ENCODE data around the gene TSEN54.

TSEN54 gene

DNA sequence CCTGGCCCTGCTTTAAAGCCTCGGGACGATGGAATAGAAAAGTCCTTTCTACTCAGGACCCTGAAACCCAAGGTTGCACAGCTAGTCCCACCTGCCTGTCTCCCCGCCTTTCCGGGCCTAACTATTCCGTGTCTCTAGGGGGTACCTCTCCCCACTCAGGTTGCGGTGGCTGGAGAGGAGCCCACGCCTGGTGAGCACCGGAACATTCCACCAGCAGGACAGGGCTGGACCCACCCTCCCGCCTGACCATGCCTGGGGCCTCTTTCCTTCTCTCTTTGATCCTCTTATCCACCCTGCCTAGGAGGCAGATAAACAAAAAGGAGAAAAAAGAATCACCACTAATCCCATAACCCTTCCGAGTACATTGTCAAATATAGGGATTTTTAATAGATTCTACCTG, 20.0 kb downstream of the TSEN54 start:
- DNase-seq (ENCODE audit: insufficient read length, low spot score) (no peak), FAIRE-seq (no peak)

DNA sequence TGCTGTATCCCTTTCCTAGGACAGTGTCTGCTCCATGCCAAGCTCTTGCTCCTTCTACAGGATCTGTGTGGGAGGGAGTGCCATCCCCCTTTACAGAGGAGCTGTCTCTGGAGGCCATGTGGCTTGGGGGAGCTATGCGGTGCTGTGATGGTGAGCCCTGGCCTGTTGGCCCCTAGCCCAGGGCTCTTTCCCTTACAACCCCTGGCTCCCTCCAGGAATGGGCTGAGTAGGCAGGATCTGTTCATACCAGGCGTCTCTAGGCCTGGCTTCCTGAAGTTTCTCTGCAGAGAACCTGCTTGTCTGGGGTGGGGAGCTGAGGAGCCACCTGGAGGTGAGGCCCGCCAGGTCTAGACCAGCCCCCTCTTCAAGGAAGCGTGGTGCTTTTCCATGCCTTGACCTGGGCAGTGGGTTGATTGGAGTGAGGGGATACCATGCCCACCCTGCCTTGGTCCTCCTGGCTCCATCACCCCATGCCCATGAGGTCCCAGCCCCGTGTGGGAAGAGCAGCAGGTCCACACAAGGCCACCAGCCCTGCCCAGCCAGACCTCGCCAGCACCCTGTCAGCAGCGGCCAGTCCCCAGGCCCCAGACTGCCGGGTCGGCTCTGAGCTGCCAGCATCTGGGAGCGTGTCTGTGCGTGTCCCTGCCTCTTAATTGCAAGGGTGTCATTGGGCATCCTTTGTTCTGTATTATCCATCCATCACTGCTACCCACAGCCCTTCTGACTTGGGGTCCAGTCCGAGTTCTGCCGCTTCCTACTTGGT, 23.8 kb downstream of the TSEN54 start:
- FAIRE-seq: no peak
- no peak for DNase-seq (ENCODE audit: insufficient read length, low spot score)

DNA sequence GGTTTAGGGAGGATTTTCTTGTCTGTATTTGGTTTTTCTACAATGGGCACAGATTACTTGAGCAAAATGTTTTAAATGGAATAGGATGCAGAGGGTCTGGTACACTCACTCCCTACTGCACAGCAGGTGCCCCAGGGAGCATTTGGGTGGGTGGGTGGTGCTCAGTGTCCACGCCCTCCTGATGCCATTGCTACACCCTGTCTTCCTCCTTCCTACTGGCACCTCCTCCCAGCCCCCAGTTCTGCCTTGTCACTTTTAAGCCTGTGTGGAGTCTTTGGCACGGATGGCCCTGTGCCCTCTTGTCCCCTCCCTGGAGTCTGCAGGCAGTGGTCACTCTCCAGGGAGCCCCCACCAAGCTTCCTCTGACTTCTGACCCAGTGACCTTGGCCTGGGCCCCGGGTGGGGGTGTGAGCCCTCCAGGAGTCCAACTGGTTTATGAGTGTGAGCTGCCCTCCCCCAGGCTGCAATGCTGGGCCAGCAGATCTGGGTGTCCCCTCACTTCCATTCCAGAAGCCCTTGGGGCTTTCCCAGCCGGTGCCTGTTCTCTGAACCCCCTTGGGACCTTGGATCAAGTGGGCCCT, 24.7 kb downstream of the TSEN54 start:
- FAIRE-seq: no peak

DNA sequence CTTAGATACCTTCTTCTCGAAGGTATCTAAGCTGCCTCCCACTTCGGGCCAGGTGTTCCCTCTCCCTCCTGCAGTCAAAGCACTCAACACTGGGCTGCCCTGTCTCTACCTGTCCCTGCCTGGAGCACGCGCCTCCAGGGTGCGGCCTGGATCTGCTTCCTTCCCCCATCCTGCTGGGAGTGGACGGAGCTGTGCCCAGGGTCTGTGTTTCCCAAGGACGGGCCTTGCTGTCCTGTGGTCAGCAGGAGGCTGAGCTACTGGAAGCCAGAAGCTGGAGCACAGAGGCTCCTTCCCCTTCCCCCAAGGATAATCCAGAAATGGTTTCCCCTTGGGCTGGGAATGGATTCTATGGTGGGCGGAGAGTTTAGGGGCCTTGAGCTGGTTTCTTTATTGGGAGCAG, 25.9 kb downstream of the TSEN54 start:
- no peak for FAIRE-seq

More for the DNA sequence above, 24.7 kb downstream of the TSEN54 start:
- no peak for DNase-seq (ENCODE audit: insufficient read length, low spot score)

DNA sequence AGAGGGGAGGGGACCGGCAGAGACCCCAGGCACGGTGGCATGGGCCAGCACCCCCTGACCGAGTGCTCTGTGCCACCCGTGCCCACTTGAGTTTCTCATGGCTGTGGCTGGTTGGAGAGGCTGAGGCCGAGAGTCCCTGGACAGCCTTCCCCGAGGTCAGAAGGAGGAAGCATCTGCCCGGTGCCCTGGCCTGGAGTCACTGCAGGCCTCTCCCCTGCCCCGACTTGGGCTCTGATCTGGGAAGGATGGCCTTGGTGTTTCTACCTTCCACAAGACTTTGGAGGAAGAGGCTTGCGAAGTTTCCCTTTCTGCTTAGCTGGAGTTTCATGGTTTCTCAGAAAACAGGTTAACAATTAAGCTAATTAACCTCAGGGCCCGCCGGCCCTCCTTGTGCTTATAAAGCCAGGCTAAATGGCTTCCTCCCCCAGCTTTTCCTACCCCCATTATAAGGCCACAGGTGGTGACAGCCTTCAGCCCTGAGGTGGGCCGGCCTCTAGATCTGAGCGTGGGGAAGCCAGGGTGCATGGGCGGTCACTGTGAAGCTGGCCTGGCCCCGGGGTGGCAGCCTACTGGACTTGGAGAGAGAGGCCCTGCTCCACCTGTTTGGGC, 26.5 kb downstream of the TSEN54 start:
- peak; percentile 80 for FAIRE-seq

More for the DNA sequence above, 25.9 kb downstream of the TSEN54 start:
- no peak for DNase-seq (ENCODE audit: insufficient read length, low spot score)

DNA sequence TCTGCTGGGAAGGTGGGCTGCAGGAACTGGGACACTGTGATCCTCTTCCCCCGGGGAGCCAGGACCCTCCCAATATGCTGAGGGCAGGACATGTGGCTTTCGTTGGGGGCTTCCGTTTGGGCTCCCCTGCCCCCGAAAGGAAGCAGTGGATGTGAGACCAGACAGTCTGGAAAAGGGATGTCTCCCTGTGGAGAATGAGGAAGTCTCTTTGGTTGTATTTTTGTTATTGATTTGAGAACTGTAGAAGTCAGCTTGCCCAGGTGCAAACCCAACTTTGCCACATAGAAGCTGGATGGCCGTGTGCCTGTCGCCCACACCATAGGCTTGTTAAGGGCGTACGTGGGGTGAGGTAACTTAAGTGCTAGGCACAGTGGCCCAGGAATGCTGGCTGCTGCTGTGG, 27.9 kb downstream of the TSEN54 start:
- FAIRE-seq (no peak), DNase-seq (ENCODE audit: insufficient read length, low spot score) (no peak)

More for the DNA sequence above, 26.5 kb downstream of the TSEN54 start:
- DNase-seq (ENCODE audit: insufficient read length, low spot score): no peak

DNA sequence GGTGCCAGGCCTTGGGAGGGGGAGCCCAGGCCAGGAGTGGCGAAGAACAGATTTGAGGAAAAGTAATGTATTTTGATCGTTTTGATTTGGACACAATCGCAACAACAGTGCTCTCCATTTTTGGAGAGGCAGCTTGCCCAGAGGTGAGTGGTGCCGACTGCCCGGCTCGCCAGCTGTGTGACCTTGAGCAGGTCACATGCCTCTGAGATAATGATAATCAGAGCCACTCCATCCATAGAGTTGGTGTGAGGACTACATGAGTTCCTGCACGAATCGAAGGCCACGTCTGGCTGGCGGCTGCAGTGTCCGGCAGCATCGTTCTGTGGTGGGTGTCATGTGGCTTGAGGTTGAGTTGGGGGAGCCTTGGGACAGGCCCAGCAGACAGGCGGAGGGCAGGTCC, 29.9 kb downstream of the TSEN54 start:
- DNase-seq (ENCODE audit: insufficient read length, low spot score) (no peak), FAIRE-seq (no peak)

DNA sequence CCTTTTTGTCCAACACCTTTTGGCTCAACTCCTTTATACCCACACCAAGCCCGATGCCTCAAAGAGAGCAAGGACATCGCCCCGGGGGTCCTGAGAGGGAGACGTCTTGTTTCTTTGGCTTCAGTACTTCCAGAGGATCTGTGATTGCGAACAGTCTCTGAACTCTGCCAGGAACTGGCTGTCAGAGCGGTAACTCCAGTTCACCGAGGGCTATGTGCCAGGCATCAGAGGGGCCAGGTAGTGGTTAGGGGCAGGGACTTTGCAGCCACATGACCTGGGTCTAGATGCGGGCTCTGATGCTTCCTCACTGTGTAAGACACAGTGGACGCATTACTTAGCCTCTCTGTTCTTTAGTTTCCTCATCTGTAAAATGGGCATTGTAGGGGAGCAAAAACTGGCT, 30.8 kb downstream of the TSEN54 start:
- no peak for FAIRE-seq
- DNase-seq (ENCODE audit: insufficient read length, low spot score): no peak

DNA sequence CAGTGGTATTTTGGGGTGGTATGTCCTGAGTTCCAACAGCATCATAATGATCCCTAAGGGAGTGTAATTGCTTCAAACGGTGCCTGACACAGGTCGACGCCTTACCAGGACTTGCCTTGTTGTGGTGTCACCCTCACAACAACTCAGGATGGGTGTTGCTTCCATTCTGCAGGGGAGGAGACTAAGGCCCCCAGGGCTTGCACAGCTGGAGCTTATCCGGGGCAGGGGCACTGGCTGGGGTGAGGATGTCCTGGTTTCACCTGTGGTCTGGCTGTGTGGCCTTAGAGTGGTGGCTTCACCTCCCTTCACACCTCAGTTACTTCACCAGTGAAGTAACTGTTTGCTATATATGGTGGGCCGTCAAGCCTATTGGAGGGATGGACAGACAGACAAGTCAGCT, 32.5 kb downstream of the TSEN54 start:
- FAIRE-seq (no peak), DNase-seq (ENCODE audit: insufficient read length, low spot score) (no peak)

DNA sequence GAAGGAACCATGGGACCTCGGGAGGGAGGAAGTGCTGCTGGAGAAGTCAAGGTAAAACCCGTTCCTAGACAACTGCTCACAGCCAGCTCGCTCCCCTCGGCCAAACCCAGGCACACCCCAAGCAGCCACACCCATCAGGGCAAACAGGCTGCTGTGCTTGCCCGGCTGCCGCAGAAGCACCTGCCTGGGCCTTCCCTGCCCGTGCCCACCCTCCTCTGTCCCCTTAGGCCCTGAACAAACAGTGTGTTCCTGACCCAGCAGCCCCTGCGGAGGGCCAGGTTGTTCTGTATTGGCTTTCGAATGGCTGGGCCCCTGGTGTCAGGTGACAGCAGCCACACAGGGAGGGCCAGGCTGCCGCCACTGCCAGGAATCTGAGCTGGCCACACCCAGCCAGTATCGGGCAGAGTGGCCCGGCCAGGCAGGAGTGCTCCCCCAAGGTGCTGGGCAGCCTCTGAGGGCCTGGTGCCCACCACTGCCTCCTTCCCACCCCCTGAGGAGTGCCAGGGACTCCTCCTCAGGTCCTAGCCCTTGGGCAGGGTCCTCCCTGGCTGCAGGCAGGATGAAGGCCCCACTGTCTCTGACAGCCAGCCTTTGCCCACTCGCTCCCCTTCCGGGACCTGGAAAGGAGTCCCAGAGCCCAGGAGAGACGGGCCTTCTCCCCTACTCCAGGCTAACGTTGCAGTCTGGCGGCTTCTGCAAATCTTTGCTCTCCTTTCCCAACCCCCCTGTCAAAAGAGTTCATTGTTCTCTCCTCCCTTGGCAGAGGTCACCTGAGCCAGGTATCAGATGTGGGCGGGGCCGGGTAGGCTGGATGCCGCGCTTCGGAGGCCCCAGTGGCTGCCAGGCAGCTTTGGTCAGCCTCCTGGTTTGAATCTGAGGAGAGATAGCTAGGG, 33.2 kb downstream of the TSEN54 start:
- DNase-seq (ENCODE audit: insufficient read length, low spot score) (no peak), FAIRE-seq (no peak)

DNA sequence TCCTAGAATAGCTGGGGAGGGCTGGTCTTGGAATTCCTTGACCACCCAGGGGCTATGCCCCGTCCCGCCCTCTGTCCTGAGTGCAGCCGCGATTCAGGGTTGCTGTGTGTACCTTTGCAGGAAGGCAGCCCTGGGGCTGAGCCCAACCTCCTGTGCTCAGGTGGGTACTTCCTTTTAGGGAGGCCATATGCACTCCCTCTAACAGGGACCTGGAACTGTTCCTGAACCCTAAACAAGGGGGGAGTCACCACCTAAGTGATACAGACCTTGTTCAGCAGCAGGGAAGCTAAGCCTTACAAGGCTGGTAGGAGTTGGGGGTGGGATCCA, 33.8 kb downstream of the TSEN54 start:
- DNase-seq (ENCODE audit: insufficient read length, low spot score) (no peak), FAIRE-seq (no peak)

DNA sequence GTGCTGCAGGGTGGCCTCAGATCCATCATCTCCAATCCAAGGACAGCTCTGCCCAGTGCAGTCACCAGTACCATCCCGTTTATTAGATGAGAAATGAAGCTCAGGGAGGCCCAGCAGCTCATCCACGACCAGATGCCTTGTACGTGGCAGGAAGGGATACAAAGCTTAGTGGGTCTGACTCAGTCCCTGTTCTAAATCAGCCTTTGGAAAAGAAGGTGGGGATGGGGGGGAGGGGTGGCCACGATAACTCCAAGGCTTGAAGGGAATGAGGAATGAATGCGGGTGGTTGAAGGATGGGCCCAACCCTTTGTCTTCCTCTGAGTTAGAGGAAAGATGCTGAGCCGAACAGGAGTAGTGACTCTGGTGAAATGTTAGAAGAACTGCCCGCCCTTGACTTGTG, 34.9 kb downstream of the TSEN54 start:
- DNase-seq (ENCODE audit: insufficient read length, low spot score) (no peak), FAIRE-seq (no peak)

DNA sequence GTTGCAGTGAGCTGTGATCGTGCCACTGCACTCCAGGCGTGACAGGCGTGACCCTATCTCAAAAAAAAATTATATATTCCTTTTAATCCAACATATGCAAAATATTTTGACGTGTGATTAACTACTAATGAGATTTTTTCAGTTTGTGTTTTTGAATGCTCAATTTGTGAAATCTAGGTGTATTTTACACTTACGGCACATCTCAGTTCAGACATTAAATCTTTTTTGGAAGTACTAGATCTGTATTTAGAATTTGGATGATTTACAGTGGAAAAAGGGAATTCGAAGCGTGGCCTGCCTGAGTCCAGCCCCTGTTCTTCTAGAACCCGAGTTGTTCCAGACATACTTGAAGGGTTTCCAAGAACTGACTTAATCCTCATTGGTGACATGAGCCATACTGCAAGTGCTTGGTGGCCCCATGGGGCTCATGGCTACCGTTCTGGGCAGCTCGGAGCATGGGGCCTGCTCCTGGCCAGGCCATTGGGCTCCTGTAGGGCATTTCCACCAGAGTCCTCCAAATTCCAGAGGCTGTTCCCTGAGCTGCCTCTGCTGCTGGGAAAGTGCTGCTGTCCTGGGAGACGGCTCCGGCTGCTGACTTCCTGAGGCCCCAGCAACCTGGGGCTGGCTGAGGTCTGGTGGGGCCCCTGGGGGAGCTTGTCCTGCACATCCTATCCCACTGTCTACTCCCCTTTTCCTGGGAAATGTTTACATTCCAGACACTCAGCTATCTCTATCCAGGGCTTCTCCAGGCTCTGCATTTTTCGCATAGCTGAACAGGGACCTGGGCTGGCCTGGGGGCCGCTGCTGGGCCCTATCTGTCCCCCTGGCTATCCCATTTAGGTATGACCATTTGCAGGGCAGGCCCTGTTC, 36.3 kb downstream of the TSEN54 start:
- DNase-seq (ENCODE audit: insufficient read length, low spot score): no peak
- no peak for FAIRE-seq

DNA sequence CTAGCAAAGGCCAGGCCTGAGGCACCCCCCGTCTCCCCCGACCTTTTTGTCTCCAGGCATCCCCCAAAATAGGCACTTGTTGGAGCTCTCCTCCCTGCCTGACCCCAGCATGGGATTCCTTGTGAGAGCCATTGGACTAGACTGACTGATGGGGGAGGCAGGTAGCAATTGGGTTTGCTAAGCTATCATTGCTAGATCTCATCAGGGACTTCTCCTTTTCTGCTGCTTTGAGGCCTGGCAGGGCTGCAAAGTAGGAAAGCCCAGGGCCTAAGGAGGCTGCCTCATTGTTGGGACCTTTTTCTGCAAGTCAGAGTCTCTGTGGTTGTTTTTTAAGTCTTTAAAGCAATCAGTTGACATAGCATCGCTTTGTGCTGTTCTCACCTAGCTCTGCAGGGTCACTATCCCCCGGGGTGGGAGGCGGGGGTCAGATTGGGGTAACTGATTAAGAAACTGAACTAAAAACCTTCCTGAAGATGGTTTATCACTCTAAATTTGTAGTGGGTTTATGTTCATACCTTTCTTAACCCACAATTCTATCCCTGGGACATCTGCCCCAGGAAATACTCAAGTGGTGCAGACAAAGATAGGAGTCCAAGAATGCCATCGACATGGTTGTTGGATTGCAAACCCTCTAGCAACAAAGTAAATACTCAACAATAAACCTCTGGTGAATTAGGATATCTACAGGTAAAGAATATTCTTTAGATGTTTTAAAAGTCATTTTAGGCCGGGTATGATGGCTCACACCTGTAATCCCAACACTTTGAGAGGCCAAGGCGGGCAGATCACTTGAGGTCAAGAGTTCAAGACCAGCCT, 37.2 kb downstream of the TSEN54 start:
- FAIRE-seq (no peak), DNase-seq (ENCODE audit: insufficient read length, low spot score) (no peak)

DNA sequence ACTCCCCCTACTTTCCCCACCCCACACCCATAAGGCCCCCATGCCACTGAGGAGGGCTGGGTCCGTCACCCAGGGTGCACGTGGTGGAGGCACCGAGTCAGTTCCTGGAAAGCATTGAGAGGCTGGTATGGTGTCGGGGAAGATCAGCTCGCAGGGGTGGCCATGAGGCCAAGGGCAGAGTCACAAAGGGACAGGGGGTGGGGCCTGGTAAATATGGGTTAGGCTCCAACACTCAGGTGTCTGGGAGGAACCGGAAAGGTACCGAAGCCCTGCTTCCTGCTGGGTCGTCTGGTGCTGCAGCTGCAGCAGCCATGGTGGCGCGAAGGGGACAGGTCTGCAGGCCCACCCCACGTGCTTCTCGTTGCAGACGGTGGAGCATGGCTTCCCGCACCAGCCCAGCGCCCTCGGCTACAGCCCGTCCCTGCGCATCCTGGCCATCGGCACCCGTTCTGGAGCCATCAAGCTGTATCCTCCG, 39.4 kb downstream of the TSEN54 start:
- FAIRE-seq: no peak
- no peak for DNase-seq (ENCODE audit: insufficient read length, low spot score)

DNA sequence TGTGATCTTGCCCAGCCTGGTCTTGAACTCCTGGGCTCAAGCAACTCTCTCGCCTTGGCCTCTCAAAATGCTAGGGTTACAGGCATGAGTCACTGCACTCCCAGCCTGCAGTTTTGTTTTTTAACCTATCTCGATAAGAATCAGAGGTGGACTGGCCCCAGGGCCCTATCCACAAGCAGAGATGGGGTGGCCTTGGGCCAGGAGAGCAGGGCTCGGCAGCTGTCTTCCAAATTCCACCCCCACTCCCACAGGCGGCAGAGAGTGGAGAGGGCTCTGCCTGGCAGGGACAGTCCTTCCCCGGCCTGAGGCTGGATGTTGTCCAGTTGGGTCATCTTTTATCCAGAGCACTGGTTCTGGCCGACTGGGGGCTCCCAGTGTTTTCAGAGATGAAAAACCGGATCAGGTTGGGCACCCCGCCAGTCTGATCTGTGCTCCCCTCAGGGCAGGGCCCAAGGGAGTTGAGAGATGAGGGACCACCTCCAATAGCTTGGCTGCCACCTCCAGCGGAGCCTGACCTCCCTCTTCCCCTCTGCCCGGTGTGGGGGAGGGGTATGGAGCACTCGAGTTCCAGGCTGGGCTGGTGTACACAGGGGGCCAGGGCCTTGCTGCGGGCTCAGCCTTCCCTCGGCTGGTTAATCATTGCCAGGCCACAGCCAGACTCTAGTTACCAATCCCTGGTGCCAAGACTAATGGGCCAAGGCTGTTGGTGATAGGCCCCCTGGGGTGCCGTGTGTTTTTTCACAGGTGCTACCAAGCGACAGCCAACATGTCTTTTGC, 40.9 kb downstream of the TSEN54 start:
- FAIRE-seq: no peak

DNA sequence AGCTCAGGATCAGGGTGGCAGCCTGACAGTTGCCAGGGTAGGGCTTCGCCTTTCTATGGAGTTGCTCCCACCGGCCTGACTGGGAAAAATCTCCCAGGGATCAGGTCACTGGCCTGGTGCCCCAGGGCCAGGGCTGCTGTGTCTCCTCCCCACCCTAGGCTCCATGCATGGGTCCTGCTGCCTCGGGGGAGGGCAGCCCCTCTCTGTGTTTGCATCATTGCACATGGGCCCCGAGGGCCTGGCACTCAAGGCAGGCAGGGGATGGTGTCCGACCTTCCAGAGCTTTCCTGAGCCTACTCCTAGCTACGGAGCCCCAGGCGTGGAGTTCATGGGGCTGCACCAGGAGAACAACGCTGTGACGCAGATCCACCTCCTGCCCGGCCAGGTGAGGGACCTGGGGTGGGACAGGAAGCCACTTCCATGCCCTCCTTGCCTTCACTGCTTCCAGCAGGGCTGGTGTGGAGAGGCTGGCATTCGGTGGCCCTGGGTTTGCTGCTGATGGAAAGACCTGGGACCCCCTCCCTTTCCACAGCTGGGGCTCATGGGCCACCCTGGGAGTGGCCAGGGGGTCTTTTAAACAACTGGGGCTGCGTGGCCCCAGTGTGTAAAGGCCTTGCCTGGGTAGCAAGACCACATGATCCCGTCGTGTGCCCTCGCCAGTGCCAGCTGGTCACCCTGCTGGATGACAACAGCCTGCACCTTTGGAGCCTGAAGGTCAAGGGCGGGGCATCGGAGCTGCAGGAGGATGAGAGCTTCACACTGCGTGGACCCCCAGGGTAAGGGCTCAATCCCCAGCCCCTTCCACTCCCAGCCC, 41.7 kb downstream of the TSEN54 start:
- FAIRE-seq: no peak
- no peak for DNase-seq (ENCODE audit: insufficient read length, low spot score)

More for the DNA sequence above, 40.9 kb downstream of the TSEN54 start:
- no peak for DNase-seq (ENCODE audit: insufficient read length, low spot score)
